Measurements from ENCODE around the gene PLEKHH1.
"Not testable (repeated sequence)": the region's sequence is repeated elsewhere in the genome, so short reads cannot be mapped to it uniquely, and the experiment has no call there.

The PLEKHH1 gene

DNA sequence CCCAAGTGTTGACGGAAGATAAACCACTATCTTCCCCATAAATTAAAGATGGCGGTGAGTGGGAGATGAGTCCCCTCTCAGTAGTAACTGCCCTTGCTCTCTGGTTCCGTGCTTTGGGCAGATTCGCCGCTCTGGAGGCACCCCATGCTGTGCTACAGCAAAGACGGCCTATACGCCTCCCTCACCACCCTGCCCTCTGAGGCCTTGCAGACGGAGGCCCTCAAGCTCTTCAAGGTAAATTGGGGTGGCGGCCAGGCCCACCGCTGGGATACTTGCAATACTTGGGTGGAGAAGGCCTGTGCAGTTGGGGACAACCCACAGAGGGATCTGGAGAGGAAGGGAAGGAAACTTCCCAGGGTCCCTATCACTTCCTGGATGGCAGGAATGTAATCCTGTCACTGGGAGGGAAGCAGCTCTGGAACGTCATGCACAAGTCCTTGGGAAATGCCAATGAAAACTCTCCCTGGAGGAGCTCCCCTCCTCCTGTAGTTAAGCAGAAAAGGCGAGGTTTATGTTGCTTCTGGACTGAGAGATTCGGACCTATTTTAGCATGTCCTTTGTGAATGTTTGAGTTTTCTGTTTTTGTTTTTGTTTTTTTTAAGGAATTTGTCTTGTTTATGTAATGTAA is 44.2 kb downstream of the PLEKHH1 start:
- no peak for FAIRE-seq

GRCh38 chr14:67577909-67578749 is 45.0 kb downstream of the PLEKHH1 start:
- DNase-seq (ENCODE audit: extremely low spot score, insufficient read length, low read depth) (no peak), FAIRE-seq (no peak)

More for the DNA sequence above, 44.2 kb downstream of the PLEKHH1 start:
- DNase-seq (ENCODE audit: extremely low spot score, insufficient read length, low read depth), result no peak

DNA sequence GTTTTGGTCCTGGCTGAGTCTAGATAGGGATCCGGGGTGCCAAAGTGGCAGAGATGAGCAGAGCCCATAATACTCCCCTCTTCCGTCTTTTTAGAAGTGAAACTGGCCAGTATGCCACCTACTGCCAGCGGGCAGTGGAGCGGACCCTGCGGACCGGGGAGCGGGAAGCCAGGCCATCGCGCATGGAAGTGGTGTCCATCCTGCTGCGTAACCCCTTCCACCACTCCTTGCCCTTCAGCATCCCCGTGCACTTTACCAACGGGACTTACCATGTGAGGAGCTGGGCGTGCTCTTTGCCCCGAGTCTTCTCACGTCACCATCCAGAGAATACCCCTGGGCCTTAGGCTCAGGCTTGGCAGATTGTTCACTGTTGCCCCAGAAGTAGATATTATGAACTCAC is 46.0 kb downstream of the PLEKHH1 start:
- no peak for FAIRE-seq
- no peak for DNase-seq (ENCODE audit: extremely low spot score, insufficient read length, low read depth)

DNA sequence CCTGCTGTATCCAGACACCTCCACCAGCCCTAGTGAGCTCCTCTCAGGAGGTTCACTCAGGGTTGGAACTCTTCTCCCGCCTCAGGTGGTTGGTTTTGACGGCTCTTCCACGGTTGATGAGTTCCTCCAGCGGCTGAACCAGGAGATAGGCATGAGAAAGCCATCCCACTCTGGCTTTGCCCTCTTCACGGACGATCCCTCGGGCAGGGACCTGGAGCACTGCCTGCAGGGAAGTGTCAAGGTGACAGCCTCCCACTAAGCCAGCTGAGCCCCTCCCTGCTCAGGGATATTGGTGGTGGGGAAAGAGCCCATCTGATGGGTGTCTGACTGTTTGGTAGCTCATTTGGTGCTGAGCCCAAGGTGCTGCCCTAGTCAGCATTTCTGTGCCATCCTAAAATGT is 46.5 kb downstream of the PLEKHH1 start:
- DNase-seq (ENCODE audit: extremely low spot score, insufficient read length, low read depth) (no peak), FAIRE-seq (no peak)

- no peak for FAIRE-seq
- no peak for DNase-seq (ENCODE audit: extremely low spot score, insufficient read length, low read depth)
Measured at GRCh38 chr14:67580336-67581171, 47.5 kb downstream of the PLEKHH1 start.

GRCh38 chr14:67581643-67582042 is 48.6 kb downstream of the PLEKHH1 start:
- DNase-seq (ENCODE audit: extremely low spot score, insufficient read length, low read depth) (no peak), FAIRE-seq (no peak)

GRCh38 chr14:67582061-67582460 is 49.0 kb downstream of the PLEKHH1 start:
- FAIRE-seq (no peak), DNase-seq (ENCODE audit: extremely low spot score, insufficient read length, low read depth) (no peak)

DNA sequence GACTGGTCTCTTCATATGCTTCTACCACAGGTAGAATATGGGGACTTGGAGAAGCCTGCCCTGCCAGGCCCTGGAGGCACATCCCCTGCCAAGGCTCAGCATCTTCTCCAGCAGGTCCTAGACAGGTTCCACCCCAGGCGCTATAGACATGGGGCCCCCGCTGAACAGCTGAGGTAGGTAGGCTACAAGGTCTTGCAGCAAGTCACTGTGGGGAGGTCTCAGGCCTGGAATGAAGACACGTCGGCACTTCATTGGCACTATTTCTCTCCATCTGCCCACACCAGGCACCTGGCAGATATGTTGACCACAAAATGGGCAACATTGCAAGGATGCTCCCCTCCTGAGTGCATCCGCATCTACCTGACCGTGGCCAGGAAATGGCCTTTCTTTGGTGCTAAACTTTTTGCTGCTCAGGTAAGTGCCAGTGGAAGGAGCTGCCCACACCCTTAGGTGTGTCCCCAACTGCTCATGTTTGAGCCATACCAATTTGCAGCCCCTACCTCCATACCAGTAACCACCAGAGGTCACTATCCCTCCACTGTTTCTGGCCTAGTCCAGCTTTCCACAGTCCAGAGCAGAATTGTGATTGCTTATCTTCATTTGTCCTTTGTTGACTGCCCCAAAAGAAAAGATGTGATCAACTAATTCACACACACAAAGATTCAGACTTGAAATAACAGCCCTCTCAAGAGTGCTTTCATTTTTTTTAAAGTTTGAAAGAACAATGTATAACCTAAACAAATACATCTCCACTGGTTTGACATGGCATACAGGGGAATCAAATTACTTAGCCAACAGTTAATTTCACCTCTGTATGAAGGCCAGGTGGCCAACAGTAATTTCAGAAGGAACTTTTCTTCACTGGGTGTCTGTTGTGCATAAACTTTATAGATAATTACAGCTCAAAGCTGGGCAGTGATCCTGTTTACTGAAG is 50.9 kb downstream of the PLEKHH1 start:
- peak; percentile 44 for DNase-seq (ENCODE audit: extremely low spot score, insufficient read length, low read depth)
- FAIRE-seq, result peak; percentile 83

DNA sequence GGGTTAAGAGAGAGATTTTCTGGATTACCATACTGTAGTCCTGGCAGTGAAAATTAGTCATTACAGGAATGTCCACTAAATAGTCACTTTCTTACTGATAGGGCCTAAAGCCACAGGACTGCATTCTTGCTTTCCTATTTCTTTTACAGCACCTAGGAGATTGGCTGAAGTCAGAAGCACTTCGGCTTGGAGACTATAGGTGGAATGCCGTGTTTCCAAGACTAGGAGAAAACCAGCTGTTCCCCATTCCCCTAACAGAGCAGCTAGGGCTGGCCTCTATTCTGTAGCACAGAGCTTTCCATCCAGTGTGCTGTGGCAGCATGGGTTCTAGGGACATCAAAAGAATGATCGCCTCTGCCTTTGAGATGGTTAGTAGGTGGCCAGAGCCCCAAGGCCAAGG is 51.9 kb downstream of the PLEKHH1 start:
- FAIRE-seq, result no peak
- no peak for DNase-seq (ENCODE audit: extremely low spot score, insufficient read length, low read depth)

DNA sequence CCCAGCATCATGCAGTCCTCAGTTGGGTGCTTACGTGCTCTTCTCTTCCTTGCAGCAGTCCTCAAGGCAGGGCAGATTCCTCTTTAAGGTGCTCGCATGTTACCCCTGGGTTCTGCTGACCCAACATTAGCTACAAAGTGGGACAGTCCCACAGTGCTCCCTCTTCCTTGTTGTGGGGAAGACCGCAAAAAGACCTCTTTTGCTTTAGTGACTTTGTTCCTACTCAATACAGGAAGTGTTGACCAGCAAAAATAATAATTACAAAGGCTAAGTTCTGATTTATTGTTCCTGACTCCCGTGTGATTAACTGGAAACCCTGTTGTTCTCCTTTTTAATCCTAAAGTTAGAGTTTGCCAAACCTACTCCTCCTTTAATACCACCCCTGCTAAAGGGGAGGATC is 53.3 kb downstream of the PLEKHH1 start:
- FAIRE-seq (no peak), DNase-seq (ENCODE audit: extremely low spot score, insufficient read length, low read depth) (no peak)

- DNase-seq (ENCODE audit: extremely low spot score, insufficient read length, low read depth) (no peak), FAIRE-seq (no peak)
Measured at GRCh38 chr14:67589204-67589770, 56.2 kb downstream of the PLEKHH1 start.

GRCh38 chr14:67593650-67594049 is 60.6 kb downstream of the PLEKHH1 start:
- not testable (repeated sequence) for DNase-seq (ENCODE audit: extremely low spot score, insufficient read length, low read depth)
- peak; percentile 18 for FAIRE-seq

DNA sequence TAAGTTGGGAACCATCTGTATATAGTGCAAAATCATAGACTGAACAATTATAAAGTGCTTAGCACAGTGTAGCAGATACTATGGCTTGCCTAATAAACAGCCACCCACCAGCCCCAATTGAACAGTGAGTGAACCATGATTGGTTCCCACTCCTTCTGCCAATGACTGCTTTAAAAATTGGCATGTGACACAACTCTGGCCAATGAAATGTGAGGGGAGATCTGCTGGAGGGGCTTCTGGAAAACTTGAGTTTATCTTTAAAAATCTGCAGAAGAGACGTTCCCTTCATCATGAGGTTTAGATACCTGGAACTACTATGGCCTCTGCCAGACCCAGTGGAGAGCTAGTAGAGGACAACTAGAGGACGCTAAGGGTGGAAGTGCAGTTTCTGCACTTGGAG is 62.3 kb downstream of the PLEKHH1 start:
- DNase-seq (ENCODE audit: extremely low spot score, insufficient read length, low read depth), result no peak
- FAIRE-seq, result no peak

GRCh38 chr14:67599698-67600561 is 66.8 kb downstream of the PLEKHH1 start, which contains the start of gene PIGH:
PIGH (minus strand) TSS chr14:67600268; CDS start chr14:67600203, 65 bp downstream.
- peak; percentile 86 for FAIRE-seq

DNA sequence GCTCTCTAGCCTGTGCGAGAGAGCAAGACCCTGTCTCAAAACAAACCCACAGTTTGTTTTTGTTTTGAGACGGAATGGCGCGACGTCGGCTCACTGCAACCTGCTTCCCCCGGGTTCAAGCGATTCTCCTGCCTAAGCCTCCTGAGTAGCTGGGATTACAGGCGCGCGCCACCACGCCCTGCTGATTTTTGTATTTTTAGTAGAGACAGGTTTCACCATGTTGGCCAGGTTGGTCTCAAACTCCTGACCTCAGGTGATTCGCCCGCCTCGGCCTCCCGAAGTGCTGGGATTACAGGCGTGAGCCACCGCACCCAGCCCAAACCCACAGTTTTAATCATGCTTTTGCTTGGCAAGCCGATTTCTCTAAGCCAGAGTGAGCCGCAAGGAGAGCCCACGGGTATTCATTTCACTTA is 67.5 kb downstream of the PLEKHH1 start:
- not testable (repeated sequence) for DNase-seq (ENCODE audit: extremely low spot score, insufficient read length, low read depth); FAIRE-seq

More at GRCh38 chr14:67599698-67600561, 66.8 kb downstream of the PLEKHH1 start, which contains the start of gene PIGH:
- DNase-seq (ENCODE audit: extremely low spot score, insufficient read length, low read depth), result peak; percentile 93

- FAIRE-seq (no peak), DNase-seq (ENCODE audit: extremely low spot score, insufficient read length, low read depth) (no peak)
Measured at GRCh38 chr14:67602076-67602475, 69.0 kb downstream of the PLEKHH1 start.

- DNase-seq (ENCODE audit: extremely low spot score, insufficient read length, low read depth) (no peak), FAIRE-seq (peak; percentile 97)
Measured at GRCh38 chr14:67602995-67603545, 70.0 kb downstream of the PLEKHH1 start.

DNA sequence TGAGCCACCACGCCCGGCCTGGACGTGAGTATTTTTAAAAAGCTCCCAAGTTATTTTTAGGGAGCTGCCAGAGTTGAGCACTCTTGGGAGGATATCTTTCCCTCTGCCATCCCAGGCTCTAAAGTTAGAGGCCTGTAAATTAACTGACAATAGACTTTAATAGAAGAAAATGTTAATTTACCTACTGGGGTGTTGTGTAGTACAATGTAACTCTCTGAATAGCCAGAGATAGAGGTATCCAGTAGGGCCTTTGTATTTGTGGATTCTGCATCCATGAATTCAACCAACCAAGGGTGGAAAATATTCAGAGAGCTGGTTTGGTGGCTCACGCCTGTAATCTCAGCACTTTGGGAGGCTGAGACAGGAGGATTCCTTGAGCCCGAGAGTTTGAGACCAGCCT is 74.6 kb downstream of the PLEKHH1 start:
- DNase-seq (ENCODE audit: extremely low spot score, insufficient read length, low read depth) (no peak), FAIRE-seq (no peak)

Measured in GM18507 (cell line).